Uterus (tissue), 2 donors: ENCODE data around the gene IFIT5.
A peak's percentile ranks its signal among the peaks of the same experiment; 100 is the strongest.

ENCODE experiments used
- POLR2A ChIP-seq, 2 donors: fragments of 450-650 bp; IDR thresholded peaks; one replicate each; pipeline ENCODE4 v1.6.1; 2016; ENCODE audit warnings: antibody characterized with exemption in 2 of 2, mild to moderate bottlenecking in 1 of 2, moderate library complexity in 1 of 2
- TF ChIP-seq, protein P1 (sequence below), 4 experiments: fragments of 200-600 bp in 2 of 4; fragments of 450-650 bp in 2 of 4; sonication (generic) in 2 of 4; IDR thresholded peaks; one replicate each; pipeline ENCODE4 v1.5.1; 2016 to 2019; ENCODE audit warnings: antibody characterized with exemption in 4 of 4, mild to moderate bottlenecking in 2 of 4, moderate library complexity in 1 of 4

DNA sequence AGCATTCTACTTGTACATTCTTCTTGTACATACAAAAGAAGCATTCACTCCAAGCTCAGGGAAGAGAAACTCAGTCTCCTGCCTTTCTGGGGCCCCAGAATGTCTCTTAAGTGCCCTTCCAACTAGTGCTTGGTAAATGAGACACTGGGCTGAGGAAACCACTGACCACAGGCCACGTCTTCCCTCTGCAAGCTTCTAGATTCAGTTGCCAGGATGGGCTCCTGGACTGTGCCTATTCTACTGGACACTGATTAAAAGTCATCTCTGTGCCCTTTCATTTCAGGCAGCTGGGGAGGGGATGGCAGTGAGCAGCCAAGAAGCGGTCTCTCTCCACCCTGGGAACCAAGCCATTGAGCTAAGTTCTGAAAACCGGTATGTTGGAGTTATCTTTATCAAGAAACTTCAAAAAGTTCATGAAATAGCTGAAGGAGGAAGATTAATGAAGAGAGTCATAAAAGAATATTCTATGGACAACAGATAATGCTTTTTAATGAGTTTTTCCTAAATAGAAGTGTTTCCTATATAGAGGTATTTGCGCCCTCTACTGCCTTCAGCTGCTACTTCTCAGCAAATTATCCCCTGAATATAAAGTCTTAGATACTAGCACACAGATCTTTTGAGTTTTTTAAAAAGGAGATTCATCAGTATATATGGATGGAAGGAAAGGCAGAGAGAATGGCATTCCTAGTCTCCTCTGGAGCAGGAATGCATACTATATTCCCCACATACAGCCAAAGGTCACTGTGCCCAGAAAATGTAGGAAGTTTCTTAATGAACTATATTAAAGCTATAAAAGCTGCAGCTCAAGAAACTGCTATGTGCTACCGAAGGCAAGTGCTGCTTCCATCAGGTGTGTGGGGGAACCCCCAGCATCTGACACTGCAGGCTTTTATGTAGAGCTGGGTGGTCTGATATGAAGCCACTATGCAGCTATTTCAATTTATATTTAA lies 44.9 kb upstream of the IFIT5 start:
- TF ChIP-seq, protein P1, sequence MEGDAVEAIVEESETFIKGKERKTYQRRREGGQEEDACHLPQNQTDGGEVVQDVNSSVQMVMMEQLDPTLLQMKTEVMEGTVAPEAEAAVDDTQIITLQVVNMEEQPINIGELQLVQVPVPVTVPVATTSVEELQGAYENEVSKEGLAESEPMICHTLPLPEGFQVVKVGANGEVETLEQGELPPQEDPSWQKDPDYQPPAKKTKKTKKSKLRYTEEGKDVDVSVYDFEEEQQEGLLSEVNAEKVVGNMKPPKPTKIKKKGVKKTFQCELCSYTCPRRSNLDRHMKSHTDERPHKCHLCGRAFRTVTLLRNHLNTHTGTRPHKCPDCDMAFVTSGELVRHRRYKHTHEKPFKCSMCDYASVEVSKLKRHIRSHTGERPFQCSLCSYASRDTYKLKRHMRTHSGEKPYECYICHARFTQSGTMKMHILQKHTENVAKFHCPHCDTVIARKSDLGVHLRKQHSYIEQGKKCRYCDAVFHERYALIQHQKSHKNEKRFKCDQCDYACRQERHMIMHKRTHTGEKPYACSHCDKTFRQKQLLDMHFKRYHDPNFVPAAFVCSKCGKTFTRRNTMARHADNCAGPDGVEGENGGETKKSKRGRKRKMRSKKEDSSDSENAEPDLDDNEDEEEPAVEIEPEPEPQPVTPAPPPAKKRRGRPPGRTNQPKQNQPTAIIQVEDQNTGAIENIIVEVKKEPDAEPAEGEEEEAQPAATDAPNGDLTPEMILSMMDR (IDR thresholded peaks at IDR 0.05), result peak; percentile 38 to 55 (median 53)
- TF ChIP-seq POLR2A (IDR thresholded peaks at IDR 0.05), result no peak
